HT1080 (cell line): ENCODE results near the gene C3orf80. TPM values are rescaled to one million over a fixed set of nuclear protein-coding genes. Genes with fewer than 3 reads are reported as not detected.
"Not testable (repeated sequence)": the region's sequence is repeated elsewhere in the genome, so short reads cannot be mapped to it uniquely, and the experiment has no call there.

ENCODE experiments used
- DNase-seq: peaks from one replicate; pipeline ENCODE4 v3.0.0-alpha.2; 2015; ENCODE audit warnings: low read depth
- polyA plus RNA-seq, 2 experiments: library from polyadenylated mRNA; depleted of rRNA; stranded (reverse); fragments of >200 nt; gene quantifications; 2 replicates each; pipeline ENCODE4 v1.2.3, GENCODE V29; 2015
- total RNA-seq: library from RNA; depleted of rRNA; stranded (reverse); fragments of >200 nt; shearing (Covaris generic); gene quantifications from 2 replicates; pipeline ENCODE4 v1.2.3, GENCODE V29; 2014; rRNA removed

The C3orf80 gene
- 1.8 and 1.9 TPM in 2 replicates for total RNA-seq
- polyA plus RNA-seq (2015; cell fraction: cytosol; rRNA removed): 1.8 and 2.3 TPM in 2 replicates
- 1.7 and 2.1 TPM in 2 replicates for polyA plus RNA-seq (2015; cell fraction: nucleus; rRNA removed)

DNA sequence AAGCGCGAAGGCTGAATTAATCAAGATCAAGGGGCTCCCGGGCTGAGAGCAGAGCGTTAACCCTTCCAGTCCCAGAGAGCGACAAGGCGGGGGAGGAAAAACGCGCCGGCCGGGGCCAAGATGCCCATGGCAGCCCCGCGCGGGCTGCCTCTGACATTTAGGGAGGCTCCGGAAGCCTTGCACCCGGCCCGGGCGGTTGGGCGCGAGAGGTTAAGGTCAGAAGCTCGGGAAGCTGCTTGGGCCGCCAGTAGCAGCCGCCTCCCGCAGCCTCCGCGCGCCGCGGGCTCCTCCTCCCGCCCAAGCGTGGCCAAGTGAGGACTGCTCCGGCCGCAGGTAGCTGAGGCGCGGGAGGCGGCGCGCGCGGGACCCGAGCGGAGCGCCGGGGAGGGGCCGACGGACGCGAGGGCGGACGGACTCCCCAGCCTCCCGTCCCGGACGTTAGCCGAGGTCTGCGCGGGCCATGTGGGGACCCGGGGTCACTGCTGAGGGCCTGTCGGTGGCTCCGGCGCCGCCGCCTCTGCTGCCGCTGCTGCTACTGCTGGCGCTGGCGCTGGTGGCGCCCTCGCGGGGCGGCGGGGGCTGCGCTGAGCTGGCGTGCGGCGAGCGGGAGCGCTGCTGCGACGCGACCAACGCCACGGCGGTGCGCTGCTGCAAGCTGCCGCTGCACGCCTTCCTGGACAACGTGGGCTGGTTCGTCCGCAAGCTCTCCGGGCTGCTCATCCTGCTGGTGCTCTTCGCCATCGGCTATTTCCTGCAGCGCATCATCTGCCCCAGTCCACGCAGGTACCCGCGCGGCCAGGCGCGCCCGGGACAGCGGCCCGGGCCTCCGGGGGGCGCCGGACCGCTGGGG is at the start of gene C3orf80:
Gene C3orf80, plus strand, starts transcription at position 247 of the 850 bp plus-strand sequence. Its CDS starts 214 bp downstream, at position 461.
- peak; percentile 72 for DNase-seq

DNA sequence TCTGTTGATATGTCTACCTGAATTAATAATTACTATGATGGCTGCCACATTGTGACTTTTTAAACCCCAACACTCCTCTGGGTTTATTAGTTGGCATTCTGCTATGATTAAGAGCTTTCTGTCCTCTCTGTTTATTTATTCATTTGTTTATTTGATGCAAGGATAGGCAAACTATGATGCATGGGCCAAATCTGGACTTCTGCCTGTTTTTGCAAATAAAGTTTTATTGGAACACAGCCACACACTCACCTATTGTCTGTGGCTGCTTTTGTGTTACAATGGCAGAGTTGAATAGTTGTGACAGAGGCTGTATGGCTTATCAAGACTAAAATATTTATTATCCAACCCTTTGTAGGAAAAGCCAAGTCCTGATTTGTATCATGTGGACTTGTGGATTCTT is 48.3 kb upstream of the C3orf80 start:
- no peak for DNase-seq

DNA sequence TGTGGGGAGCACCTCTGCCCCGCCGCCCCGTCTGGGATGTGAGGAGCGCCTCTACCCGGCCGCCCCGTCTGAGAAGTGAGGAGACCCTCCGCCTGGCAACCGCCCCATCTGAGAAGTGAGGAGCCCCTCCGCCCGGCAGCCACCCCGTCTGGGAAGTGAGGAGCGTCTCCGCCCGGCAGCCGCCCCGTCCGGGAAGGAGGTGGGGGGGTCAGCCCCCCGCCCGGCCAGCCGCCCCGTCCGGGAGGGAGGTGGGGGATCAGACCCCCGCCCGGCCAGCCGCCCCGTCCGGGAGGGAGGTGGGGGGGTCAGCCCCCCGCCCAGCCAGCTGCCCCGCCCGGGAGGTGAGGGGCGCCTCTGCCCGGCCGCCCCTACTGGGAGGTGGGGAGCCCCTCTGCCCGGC is 46.6 kb upstream of the C3orf80 start:
- not testable (repeated sequence) for DNase-seq

DNA sequence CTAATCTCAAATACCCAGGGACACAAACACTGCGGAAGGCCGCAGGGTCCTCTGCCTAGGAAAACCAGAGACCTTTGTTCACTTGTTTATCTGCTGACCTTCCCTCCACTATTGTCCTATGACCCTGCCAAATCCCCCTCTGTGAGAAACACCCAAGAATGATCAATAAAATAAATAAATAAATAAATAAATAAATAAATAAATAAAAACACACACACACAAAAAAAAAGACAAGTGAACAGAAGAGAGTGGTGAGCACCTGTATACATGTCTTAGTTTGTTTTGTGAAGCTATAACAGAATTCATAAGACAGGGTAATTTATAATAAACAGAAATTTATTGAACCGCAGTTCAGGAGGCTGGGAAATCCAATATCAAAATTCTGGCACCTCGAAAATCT is 45.8 kb upstream of the C3orf80 start:
- not testable (repeated sequence) for DNase-seq

DNA sequence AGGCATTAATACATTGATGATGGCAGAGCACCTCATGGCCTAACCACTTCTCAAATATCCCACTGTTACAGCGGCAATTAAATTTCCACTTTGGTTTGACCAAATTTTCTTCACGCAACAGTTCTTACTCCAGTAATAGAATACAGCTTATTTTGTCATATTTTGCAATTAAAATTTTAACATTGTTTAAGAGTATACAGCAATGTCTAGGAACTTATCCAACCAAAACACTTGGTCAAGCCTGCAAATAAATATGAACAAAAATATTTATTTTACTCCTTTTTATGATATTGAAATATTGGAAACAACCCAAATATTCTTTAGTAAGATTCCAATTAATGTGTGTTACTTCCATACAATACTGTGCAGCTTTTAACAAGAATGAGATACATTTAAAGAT is 45.3 kb upstream of the C3orf80 start:
- DNase-seq: no peak

DNA sequence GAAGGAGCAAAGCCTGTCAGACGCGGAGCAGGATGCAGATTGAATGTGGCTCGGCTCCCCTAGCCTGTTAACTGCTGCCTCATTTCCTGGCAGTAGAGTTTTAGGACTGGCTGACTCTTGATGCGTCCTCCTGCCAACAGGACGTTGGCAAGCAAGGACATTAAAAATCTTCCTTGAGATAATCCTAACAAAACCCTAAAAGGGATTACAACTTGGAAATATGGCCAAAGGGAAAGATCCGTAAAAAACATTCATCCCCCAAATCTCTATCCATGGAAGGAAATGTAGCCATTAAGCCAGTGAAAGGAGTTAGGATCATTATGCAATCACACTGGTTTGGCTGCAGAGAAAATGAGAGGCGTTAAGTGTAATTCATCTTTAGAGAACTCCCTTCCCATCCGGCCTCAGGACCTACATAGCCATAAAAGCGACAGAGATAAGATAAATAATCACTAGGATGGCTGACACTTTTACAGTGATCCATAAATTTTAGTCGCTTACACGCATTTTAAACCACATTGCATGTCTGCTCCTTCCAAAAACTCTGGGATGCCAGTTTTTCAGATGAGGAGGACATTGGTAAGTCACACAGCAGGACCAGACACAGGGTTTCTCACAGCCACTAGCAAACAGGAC is 44.5 kb upstream of the C3orf80 start:
- DNase-seq: peak; percentile 40

DNA sequence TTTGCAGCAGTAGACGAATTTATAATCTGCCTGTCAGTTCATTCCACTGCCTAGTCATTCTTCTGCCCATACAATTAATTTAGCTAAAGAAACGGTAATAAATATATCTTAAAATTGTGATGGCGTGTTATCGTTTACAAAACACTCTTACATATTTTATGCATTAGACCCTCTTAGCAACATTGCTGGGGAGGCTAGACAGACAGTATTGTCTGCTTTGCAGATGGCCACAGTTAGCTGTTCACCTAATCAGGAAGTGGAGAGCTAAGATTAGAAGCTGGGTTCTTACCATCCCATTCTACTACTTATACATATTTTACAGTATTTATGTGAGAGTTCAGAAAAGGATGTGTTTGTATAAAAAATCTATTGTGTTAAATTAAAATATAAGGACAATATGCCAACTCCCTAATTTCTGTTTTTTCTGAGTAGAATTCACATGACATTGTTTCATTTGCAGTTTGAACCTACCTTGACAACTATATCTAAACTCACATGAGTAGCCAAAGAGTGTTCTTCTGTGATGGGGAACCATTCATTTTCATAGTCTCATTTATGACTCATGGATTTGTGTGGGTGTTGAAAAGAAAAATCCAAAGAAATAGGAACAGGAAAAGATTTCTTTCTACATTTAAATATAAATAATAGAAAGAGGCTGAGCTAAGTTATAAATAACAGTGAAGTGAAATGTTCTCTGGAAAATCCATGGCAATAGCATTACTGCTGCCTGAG is 41.7 kb upstream of the C3orf80 start:
- DNase-seq: no peak

DNA sequence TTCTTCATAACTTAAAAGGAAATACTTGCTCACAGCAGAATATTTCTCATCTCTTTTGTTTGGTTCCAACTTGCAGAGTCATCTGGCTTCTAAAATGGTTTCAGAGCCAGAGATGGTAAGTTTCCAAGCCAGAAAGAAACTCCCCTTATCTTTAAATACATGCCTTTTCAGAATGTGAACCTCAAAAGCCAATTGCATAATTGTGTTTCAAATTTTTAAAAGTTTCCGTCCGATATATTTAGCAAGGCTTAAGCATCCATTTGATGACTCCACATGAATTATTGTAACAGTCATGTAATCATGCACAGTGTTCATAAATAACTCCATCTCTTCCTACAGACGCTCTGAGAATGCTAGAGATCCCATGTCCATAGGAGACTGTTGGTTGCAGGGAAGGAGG is 40.6 kb upstream of the C3orf80 start:
- no peak for DNase-seq

DNA sequence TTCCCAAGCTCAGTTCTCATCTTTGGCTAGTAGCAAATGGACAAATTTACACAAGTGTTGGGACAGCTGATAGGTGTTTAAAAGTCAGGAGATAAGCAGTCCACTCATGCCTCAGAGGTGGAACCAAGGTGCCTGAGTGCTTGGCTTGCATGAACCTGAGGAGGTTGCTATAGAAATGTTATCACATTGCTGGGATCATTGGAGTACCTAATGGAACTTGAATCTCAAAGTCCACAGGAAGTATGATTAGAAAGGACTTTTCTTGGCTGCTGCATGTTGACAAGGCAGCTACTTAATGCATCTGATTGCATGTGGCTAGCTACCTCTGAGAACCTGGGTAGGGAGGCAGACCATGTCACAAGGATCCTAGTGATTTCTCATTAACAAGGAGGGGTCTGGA is 39.5 kb upstream of the C3orf80 start:
- no peak for DNase-seq

DNA sequence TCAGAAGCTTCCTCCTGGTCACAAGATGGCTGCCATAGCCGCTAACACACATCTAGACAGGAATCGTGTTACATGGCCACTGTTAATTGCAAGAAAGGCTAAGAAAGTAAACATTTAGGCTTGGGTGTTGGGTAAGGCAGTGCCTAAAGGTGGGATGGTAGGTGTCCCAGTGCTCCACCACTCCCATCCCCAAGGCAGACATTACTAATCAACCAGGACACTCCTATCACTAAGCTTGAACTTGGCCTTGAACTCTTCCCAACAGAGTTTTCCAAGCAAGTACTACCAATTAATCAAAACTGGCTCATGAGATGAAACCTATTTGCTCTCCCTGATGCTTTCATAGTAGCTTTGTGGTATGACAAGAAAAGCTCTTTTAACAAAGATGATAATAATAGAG is 37.9 kb upstream of the C3orf80 start:
- no peak for DNase-seq

DNA sequence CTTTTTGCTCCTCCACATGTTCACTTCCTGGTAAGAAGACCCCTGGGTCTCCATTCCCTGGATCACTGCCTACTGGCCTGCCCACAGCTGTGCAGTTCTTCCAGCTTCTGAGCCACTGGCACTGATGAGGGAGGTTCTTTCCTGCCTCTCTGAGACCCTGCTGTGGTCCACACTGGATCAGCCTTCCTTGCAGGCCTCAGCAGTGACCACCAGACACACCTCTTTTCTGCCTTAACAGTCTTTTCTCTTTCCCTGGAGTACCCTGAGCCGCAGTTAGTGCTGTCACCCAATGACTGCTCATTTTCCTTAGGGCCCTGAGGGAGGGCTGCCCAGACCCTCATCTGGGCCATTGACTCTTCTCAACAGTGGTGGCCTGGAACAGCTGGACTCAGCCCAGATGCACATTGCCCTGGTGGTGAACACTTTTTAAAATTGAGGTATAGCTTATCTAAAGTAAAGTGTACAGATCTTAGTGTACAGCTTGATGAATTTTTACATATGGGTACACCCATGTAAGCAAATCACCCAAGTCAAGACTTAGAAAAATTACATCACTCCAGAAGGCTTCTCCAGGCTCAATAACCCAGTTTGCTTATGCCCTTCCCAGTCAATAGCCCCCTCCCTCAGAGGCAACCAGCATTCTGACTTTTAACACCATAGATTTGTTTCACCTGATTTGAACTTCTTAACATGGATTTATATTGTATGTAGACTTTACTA is 32.8 kb upstream of the C3orf80 start:
- no peak for DNase-seq

DNA sequence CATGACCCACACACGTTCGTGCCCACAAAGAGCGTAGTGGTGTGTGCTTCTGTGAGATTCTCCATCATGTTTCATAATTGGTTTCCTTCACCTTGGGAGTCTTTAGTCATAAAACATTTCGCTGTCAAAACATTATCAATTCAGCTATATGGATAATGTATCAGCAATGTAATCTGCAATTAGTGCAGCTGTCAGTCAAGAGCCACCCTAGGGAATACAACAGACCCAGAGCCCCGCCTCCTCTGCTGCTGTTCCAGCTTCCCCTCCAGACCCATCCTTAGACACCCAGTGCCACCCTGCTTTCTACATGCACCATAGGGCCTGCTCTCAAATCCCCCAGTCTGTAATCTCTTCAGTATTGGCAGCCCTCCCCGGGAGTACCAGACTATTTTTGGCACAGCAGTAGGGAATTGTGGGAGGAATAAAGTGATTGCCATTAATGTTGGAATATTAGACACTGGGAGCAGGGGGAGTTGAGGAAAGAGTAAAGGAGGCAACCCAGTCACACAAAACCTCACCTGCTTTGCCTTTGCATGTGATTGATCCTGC is 31.5 kb upstream of the C3orf80 start:
- no peak for DNase-seq

DNA sequence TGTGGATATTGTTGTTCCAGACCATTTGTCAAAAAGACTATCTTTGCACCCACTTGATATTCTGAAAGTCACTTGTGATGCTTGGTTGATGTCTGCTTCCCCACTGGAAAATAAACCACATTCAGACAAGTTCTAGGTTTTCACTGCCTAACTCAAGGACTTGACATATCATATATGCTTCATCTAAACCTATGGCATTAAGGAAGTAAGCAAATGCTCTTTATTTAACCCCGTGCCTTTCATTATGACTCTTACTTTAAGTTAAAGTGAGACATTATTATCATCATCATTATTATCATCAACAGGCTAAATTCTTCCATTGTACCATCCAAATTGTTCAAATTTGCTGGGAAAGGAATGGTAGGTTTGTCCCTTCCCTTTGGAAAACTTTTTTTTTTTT is 30.8 kb upstream of the C3orf80 start:
- DNase-seq: no peak

DNA sequence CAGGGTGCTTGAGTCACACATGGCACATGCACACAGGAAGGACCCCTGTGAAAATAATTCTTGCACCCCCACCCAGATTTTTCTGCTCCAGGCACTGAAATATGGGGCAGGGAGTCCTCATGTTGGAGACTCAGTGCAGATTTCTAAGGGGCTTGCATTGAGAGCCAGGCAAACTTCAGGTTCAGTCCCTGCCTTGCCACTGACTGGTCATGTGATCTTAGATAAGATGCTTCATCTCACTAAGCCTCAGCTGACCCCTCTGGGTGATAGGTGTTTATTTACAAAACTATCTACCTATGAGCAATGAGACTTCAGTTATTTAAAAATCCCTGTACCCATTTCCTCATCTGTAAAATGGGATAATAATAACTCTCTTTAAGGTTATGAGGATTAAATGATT is 30.1 kb upstream of the C3orf80 start:
- DNase-seq: no peak

DNA sequence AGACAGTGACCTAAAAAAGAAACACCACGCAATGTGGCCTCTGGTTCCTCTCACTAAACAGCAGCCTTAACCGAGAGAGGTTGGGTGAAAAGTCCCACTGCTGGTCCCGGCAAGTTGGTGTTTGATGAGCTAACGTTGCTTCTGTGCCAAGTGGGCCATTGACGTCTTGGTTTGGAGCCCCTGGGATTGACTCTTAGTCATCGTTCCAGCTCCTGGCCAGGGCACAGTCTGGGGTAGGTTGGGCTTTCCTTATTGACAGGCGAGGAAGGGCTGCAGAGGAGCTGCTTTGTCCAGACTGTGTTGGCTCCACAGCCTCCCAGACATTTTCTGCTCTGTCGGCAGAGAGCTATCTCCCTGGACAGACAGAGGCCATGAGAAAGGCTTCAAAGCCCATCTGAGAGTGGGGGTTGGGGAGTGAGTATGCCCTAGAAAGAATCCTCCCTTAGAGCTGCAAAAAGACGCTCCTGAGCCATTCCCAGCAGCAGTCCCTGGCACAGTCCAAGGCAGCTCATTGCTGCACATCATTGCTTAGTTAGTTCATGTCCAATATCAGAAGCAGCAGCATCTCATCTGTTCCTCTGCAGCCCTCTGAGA is 28.6 kb upstream of the C3orf80 start:
- DNase-seq: peak; percentile 47

DNA sequence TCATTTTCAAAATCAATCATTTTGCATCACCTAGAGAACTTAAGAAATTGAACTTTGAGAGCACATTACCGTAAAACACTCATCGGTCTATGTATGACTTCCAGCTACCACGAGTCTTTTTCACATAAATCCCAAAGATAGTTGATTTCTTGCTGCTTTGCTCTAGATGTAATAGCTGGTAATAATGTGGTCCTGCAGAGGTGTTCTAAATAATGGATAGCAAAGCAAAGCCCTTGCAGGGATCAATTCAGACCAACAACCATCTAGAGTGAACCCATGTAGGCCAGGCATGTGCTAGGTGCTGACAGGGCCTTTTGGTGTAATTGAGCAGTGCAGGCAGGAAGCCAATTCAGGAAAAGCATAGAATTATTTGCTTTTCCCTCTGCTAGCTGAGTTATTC is 26.1 kb upstream of the C3orf80 start:
- no peak for DNase-seq

DNA sequence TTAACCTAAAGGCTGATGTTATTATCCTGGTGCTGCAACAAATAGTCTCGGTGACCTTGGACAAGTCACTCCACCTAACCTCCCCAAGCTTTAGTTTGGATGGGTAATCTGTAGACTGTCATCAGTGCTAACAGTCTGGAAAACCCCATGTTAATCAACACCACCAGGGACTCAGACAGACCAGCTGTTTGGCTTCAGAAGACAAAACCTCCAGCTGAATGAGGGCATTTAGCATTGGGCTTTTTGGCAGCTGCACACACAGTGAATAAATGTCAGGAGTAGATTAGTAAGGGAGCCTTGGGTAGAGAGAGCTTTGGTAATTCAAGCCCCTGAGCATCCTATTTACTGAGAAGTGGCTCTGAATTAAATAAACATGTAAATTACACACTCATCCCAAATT is 24.9 kb upstream of the C3orf80 start:
- no peak for DNase-seq

DNA sequence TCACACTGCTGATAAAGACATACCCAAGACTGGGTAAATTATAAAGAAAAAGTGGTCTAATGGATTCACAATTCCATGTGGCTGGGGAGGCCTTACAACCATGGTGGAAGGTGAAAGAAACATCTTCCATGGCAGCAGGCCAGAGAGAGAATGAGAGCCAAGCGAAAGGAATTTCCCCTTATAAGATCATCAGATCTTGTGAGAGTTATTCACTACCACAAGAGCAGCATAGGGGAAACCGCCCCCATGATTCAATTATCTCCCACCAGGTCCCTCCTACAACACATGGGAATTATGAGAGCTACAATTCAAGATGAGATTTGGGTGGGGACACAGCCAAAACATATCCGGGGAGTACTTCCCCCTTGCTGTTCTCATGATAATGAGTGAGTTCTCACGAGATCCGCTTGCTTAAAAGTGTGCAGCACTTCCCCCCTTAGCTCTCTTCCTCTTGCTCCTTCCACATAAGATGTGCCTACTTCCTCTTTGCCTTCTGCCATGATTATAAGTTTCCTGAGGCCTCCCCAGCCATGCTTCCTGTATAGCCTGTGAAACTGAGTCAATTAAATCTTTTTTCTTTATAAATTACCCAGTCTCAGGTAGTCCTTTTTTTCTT is 20.7 kb upstream of the C3orf80 start:
- DNase-seq: peak; percentile 57

DNA sequence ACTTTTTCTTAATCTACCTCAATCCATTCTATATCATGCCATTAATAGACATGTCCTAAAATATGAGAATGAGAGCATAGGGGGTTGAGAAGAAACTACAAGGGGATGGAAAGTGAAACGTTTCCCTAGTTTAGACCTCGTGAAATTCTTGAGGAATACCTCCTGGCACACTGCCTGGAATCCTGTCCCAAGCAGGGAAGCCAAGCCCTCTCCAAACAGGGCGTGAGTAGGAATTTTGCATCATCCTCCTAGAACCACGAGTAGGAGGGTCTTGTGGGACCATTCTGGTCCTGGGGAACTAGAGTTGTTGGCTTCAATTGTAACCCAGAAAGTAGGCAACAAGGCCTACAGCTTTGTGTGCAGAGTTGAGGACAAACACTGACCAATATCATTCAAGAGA is 19.6 kb upstream of the C3orf80 start:
- DNase-seq: no peak

DNA sequence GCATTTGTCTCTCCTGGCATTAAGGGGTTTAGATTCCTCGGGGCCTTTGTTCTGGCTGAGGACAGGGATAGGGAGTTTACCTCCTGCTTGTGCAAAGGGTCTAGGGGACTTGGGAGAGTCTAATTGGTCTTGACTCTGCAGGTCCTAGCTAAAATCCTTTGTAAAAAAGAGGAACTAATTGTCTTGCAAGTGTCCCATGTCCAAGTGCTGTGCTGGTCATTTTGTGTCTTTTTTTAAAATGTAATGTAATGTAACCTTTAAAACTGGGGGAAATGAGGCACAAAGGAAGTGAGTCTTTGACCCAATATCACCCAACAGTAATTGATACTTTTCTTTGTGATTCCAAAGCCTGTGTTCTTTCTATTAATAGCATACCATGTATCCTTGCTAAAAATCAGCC is 14.9 kb upstream of the C3orf80 start:
- DNase-seq: no peak
